GM19468 (cell line): ENCODE results near the gene WIPF1.

Source experiments
- ATAC-seq: cut with Tn5 transposase; IDR thresholded peaks from one replicate; pipeline ENCODE4 v1.9.1; 2021; ENCODE audit warnings: mild to moderate bottlenecking, moderate library complexity, moderate number of reproducible peaks; ENCODE audit not compliant: unreplicated experiment; ENCODE audit errors: extremely low read depth

The WIPF1 gene

DNA sequence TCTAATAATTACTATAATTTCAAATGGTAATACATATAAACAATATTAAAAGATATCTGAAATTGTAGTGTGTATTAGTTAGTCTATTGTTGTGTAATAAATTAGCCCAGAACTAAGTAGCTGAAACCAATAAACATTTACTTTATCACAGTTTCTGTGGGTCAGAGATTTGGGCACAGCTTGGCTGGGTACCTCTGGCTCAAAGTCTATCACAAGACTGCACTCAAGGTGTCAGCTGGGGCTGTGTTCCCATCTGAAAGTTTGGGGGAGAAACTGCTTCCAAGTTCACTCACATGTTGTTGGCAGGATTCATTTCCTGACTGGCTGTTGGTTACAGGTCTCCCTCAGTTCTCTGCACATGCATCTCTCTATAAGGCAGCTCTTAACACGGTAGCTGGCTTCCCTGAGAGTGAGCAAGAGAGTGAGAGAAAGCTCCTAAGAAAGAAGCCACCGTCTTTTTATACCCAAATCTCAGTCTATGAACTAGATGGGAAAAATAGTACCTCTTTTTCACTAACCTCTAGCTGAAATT is 25.6 kb upstream of the WIPF1 start:
- ATAC-seq: no peak

DNA sequence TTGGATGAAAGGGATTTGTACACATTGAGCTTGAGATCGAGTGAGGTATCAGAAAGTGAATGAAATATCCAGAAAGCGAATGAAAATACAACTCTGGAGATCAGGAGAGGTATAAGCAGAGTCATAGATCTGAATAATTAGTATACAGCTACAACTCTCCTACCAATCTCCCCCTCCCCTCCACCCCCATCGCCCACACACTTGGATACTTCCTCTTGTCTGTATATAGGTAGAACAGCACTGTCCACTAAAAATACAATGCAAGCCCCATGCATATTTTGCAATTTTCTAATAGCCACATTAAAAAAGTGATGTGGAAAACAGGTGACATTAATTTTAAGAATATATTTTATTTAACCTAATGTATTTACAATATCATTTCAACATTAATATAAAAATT is 23.7 kb upstream of the WIPF1 start:
- ATAC-seq: no peak

DNA sequence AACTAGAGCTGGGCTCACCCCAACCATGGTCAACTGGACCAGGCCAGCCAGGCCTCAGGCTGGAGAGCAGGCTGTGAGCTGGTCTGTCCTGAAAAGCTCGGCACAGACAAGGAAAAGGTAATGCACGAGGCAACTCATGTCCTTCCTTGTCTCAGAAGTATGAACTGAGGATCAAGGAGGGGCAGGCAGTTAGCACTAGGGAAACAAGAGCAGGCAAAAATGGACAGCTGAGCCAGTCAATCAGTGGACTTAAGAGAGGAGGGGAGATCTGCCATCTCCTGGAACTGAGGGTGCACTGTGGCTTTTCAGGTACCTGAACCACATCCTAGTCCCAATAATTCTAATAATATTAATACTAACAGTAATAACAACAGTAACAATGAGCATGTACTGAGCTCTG is 20.6 kb upstream of the WIPF1 start:
- no peak for ATAC-seq

DNA sequence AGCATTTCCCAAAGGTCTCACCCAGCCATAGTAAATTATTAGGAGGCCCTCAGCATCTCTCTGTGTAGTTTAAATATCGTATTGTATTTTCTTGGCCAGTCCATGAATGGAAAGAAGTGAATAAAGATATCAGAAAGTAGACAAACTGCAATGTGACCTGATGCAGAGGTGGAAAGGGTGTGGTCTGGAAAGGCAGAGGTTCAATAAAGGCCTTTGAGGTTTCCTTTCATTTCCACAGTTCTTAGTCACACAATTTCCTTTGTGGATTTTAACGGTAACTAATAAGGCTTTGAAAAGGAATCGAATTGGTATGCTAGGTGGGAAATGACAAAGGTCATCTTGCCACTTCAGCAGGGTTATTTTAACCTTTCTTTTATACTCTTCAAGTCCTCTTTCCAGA is 20.1 kb upstream of the WIPF1 start:
- ATAC-seq: no peak

DNA sequence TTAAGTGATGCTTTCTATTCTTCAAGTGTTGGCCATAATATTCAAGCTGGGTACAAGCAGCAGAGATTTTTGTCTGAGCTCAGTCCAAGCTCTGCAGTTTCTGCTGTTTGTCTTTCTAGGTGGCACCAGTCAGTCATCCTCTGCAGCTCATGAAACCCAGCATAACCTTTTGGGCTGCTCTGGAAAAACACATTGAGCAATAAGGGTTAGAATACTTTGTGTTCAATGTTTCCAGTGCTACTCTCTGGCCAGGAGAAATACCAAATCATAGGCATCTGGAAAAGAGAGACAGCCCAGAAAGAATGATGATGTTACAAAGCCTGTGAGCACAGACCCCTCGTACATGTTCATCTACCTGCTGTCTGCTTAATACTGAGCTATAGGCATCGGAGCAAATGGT is 19.5 kb upstream of the WIPF1 start:
- no peak for ATAC-seq

DNA sequence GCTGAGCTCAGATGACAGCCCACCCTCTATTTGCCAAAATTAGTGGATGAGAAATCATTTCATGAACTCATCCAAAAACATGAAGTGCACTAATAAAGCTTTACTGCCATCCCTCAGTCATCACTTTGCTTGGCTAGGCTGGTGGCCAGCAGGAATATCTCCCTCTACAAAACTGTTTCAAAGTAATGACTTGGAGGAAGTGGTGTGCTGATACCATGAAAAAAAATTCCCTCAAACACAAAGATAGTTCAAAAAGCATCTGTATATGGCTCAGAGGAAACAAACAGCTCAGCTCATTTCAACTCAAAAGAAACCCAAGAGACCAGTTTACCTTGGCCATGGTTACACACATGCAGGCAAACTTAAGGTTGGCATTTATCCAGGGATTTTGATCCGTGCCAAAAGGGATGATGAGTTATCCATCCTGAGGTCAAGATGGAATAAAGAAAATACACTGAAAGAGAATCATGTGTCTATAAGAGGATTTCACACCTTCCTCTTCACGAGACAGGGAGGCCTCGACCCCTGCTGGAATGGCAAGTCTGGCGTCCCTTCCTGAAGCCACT is 18.4 kb upstream of the WIPF1 start:
- no peak for ATAC-seq

DNA sequence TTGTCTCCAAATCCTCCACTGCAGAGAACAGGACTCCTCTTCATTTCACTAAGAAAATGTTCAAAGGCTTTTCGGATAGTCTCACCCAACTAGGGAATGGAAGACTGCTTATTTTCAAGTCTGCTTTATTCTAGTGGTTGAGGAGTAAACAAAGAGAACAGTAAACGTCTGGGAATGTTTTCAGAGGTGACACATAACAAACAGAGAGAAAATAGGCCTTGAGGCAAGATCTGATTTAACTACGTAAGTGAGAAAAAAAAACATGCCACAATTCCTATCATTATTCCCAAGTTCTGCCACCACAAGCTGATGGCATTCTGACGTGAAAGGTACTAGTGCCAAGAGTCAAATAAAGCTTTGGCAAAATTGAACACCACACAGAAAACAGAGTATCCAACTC is 16.7 kb upstream of the WIPF1 start:
- no peak for ATAC-seq

DNA sequence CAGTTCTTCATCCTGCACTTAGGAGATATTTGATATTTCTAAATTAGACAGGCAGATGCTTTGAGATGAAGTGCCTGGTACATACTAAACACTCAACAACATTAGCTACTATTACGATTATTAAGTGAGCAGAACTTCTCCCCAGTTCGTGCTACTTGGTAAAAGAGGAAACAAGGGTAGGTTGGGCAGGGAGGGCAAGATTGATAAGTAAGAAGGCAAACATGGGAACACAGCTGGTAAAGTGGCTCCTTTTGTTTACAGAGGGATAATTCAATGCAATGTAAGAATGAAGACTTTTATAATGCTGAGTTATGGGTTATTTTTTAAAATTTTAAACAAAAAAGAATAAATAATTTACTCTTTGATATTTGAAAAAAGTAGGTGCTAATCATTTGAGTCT is 15.9 kb upstream of the WIPF1 start:
- no peak for ATAC-seq

DNA sequence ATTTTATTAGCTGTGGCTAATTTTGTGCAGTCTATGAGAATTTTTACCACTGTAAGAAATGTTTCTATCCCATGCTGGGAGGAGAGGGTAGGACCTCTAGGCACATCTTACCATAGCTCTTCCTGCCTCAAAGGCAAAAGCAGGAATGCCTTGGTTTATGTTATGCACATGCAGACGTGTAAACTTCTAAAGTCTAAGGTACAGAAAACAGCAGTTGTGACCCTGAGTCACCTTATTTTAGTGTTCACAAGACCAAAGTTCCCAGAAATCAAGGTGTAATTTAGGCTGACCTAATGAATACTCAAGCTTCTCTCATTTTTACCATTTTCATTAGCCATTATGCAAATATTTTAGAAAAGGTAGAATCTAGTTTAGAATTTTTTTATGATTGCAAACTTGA is 15.4 kb upstream of the WIPF1 start:
- ATAC-seq: no peak

DNA sequence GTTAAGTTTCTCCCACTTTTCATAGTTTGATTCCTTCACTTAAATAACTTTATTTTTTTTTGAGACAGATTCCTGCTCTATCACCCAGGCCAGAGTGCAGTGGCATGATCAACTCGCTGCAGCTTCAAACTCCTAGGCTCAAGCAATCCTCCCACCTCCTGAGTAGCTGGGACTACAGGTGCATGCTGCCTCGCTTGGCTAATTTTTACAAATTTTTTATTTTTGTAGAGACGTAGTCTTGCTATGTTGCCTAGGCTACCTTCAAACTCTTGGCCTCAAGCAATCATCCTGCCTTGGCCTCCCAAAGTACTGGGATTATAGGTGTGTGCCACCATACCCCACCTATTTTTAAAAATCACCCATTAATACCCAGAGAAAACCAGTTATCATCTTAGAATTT is 14.2 kb upstream of the WIPF1 start:
- no peak for ATAC-seq

DNA sequence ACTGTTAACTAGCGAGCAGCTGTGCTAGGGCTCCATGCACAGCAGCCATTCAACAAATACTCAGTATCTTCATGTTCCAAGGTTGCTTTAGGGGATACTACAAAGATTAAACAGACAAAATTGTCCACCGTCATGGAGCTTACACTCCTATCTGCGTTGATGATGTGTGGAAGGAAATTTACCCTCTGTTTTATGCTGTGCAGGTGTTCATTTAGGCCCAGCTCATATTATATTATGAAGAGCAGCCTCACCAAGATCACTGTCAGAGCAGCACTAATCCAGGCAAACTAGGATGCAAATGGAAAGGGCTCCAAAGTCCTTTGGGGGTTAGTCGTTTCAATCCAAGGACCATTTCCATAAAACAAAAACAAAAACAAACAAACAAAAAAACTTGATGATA is 13.4 kb upstream of the WIPF1 start:
- ATAC-seq: no peak

DNA sequence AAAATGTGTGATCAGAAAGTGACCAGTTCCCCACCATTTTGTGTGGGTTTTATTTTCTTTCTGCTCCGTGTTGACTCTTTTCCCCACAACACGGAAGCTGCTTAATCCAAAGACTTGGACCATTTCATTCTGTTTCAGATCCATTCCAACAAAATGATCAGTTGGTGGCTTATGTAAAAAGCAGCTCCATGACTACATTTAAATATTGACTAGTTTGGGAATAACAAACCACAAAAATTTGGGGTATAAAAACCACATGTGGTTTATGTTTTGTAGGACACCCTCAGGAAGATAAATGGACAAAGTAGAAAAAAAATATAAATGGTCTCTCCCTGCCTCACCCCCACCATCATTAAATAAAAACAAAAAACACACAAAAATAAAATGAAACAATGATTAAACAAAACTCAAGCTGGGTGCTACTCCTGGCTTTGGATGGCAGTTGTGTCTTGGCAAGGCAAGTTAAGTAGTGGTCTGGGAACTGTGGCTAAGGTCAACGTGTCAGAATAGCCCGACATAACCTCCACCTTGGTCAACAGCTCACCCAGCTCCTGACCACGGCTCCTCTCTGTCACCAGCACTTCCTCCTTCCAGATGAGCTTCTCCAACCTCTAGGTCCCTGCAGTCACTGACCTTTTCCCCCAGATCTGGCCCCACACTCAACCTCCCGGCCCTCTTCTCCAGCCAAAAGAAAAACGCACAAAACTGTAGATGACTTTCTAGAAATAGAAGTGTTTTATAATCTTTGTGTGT is 12.8 kb upstream of the WIPF1 start:
- no peak for ATAC-seq

DNA sequence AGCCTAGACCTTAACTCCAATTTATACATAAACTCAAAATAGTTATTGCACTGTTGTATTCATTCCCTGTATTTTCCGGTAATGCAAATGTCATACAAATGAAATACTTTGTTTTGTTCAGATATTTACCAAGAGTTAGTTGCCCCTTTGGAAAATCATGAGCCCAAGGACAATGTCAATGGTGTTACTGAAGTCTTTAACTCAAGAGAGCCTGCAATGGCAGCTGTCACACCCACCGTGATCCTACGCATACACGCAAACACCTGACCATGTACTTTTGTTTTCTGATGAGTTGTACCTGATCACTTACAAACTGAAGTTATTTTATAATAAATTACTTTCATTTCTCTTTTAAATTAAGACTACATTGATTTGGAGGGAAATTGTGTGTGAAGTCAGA is 11.7 kb upstream of the WIPF1 start:
- ATAC-seq: no peak

DNA sequence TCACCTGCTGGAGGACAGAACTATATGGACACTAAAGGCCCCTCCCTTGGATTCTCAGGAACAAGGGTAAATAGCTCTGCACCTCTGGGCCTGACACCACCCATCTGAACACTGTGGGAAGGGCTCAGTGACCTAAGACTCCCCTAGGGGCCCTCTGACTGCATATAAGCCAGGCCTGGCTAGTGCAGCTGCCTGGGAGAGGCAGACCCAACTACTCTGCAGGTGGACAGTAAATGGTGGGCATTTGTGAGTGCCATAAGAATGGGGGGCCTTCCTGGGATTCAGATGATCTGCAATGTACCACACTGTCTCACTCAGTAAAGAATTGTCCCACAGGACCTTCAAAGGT is 11.2 kb upstream of the WIPF1 start:
- ATAC-seq: no peak

DNA sequence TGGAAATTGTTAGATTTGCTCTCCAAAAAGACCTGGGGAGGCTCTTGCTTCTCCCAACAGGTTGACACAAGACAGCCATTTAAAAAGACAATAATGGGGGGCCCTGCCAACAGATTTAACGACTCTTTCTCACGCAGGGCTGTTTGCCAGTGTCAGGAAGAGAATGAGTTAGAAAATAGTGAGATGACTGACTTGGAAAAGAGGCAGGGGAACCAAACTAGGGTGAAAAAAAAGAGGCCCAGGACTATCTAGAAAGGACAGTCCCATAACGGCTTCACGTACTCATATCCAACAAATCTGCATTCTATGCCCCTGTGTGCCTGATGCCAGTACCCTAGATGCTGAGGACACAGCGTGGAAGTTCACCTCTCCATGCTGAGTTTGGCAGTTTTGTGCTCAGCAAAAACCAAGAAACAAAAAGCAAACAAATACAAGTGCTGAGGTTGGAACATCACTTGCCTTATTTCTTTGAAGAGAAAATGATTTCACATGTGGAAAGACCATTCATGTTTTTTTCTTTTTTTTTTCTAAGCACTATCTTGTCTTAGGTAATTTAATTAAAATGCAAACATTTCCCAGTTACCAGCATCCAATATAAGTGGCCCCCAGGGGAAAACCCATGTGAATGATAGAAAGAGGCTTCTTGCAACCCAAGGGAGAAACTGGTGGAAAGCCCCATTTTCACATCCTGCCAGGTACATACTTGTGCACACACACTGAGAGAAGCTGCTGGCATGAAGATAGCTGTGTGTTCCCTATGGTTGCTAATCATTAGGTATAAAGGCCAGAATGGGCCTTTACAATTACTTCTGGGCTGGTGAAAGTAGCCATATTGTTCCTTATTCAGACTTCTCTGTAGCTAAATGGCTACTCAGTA is 10.6 kb upstream of the WIPF1 start:
- peak; percentile 45 for ATAC-seq

DNA sequence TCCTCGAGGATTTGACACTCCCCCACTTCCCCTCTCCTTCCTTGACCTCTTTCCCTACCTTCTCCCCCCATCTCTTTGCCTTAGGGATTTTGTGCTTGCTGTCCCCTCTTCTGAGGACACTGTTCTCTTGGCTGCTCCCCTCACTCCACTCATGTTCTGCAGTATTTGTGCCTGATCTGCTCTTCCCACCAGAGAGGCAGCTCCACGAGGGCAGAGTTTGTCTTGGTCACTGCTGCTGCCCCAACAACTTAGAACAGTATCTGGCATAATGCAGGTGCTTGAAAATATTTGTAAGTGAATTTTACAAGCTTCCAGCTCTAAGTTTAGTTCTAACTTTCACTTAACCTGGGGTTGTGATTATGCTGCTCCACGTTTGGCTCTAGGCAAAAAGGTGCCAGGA is 10.0 kb upstream of the WIPF1 start:
- ATAC-seq: no peak

DNA sequence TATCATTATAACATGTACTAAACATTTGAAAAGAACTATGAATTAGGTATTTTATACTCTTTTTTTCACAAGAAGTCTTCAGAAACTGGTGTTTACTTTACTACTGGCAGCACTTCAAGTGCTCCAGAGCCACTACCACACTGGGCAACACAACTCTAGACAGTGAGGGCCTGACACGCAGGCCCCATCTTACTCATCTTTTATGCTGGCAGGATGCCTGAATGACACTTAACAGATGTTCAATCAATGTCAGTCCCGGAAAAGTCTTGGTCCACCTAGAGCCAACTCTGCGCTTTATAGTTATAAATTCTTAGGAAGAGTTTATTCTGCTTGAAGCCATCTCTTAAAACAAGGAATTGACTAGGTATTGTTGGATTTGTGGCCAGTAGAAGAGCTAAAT is 8.7 kb upstream of the WIPF1 start:
- ATAC-seq: no peak

DNA sequence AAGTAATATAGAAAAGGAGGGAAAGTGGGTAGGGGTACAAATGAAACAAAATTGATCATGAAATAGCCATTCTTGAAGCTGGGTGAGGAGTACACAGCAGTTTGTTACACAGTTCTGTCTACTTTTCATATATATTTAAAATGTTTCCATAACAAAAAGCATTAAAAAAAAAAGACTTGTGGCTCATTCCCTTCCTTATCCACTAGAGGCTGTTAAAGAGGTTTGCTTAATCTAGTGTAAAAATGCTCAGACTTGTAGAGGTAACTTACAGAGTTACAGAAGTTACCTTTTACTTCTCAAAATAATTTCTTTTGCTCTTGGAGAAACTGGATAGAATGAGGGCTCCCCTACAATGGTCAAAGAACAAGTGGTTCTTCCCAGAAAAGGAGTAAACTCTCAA is 8.1 kb upstream of the WIPF1 start:
- no peak for ATAC-seq

DNA sequence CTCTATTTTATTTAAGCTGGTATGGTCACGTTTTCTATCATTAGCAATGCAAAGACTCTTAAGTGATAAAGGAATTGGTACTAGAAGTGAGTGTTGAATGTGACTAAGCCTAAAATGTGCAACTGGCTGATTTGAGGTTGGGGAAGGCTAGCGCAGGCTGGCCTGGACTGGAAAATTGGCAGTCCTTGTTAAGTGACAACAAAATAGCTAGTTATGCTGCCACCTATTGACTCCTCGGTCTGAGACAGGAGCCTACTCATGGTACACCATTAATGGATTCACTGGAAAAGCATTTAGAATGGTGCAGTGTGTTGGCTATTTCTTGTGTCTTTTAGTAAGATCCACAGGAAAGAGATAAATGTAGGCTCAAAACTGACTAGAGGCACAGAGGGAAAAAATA is 5.7 kb upstream of the WIPF1 start:
- ATAC-seq: no peak

DNA sequence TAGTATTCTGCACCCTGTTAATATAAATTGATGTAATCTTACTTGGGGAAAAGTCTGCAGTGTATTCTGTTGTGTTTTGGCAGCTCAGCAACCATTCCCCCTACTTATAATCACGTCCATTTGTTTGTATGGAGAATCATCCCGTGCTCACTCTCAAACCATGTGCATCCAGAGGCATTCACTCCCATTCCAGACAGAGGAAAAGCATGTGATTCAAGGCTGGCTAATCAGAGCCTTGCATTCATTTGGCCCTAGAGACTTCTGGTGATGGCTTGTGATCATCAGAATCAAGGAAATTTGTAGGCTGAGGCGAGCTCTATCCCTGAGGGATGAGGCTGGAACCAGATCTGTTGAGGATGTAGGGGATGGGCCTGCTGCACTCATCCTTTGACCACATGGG is 5.1 kb upstream of the WIPF1 start:
- ATAC-seq: no peak

DNA sequence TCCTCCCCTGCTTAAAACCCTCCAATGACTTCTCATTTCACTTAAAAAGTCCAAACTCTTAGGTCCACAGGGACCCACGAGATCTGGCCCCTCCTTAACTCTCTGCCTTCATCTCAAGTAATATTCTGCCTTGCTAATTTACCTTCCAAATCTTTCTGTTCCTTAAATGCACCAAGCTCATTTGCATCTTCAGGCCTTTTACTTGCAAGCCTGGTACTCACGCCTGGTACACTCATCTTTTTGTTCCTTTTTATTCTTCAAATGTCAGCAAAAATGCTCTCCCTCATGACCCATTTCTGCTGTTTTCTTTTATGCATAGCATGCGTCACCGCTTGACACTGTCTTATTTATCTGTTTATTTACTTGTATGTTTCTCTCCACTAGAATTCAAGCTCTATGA is 2.7 kb upstream of the WIPF1 start:
- no peak for ATAC-seq
